Kidney epithelial cell (primary cell): ENCODE data around the gene CCDC124. TPM values are rescaled to one million over a fixed set of nuclear protein-coding genes. Genes with fewer than 3 reads are reported as not detected.

Experiments
- DNase-seq: peaks from one replicate; pipeline ENCODE4 v3.0.0-alpha.2; 2010; ENCODE audit warnings: low read depth
- H3K27me3 ChIP-seq: 2 replicates; pipeline ENCODE4 v1.6.0; 2011; ENCODE audit warnings: low read length; ENCODE audit not compliant: control insufficient read depth, insufficient read depth
- H3K36me3 ChIP-seq: 2 replicates; pipeline ENCODE4 v1.5.1; 2011; ENCODE audit warnings: low read length; ENCODE audit not compliant: control insufficient read depth, insufficient read depth
- H3K4me3 ChIP-seq: 2 replicates; pipeline ENCODE4 v1.5.1; 2011; ENCODE audit warnings: low read depth, mild to moderate bottlenecking, control low read depth, low read length
- CTCF ChIP-seq: IDR thresholded peaks from 2 replicates; pipeline ENCODE4 v1.5.1; 2011; ENCODE audit warnings: mild to moderate bottlenecking, moderate library complexity, low read length, control low read depth, inconsistent platforms; ENCODE audit not compliant: insufficient read depth, poor library complexity, severe bottlenecking
- total RNA-seq: library from RNA; depleted of rRNA; stranded (reverse); fragments of >200 nt; gene quantifications from 2 replicates; pipeline ENCODE4 v1.2.3, GENCODE V29; 2015

Gene CCDC124
- total RNA-seq, 1 donor from 2014 or later: 104 TPM

GRCh38 chr19:17951157-17951989 is 18.6 kb downstream of the CCDC124 start:
- TF ChIP-seq CTCF: no peak
- Histone ChIP-seq H3K4me3 (no peak overlapping the region), H3K27me3 (peaks cover 59% of the 10 kb centered on the region), H3K36me3 (no peaks in the 10 kb centered on the region)
- DNase-seq: no peak

GRCh38 chr19:17951990-17952976 is 19.5 kb downstream of the CCDC124 start:
- Histone ChIP-seq H3K36me3 (no peaks in the 10 kb centered on the region), H3K4me3 (no peak overlapping the region), H3K27me3 (peaks cover 63% of the 10 kb centered on the region)
- no peak for DNase-seq
- no peak for TF ChIP-seq CTCF

DNA sequence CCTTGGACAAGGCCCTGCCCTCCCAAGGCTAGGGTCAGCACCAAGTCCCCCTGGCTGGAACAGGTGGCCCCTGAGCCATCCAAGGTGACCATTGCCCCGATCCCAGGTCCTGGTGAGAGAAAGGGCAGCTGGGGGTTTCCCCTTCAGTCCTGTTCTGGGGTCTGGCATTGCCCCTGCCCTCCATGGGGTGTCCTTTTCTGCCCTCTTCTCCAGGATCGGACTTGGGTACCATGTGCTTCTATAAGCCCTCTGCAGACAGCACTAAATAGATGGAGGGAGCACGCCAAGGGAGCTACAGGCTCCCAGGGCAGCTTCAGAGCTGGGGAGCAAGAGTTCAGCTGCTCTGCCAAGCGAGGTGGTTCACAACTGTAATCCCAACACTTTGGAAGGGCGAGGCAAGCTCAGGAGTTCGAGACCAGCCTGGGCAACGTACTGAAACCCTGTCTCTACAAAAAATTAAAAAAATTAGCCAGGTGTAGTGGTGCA is 20.5 kb downstream of the CCDC124 start:
- peaks cover 73% of the 10 kb centered on the region for H3K27me3 ChIP-seq
- H3K36me3 ChIP-seq: no peaks in the 10 kb centered on the region
- no peak overlapping the region for H3K4me3 ChIP-seq
- DNase-seq: no peak
- TF ChIP-seq CTCF: no peak

- no peak for TF ChIP-seq CTCF
- no peak overlapping the region for H3K4me3 ChIP-seq
- no peaks in the 10 kb centered on the region for H3K36me3 ChIP-seq
- peaks cover 68% of the 10 kb centered on the region for H3K27me3 ChIP-seq
- DNase-seq: no peak
Measured at GRCh38 chr19:17953869-17954268, 21.1 kb downstream of the CCDC124 start.

DNA sequence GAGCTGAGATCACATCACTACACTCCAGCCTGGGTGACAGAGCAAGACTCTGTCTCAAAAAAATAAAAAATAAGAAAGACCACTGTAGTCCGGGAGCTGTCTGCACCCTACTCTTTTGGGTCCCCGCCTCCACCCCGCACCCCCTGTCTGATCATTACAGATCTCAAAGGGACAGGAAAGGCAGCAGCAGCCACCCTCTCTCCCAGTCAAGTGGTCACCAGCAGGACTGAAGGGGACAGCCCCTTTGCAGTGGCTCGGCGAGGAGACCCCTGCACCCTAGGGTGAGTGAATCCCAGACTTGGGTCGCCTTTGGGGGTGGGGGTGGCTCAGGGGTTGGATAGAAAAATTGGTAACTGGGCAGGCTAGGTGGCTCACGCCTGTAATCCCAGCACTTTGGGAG is 21.6 kb downstream of the CCDC124 start:
- TF ChIP-seq CTCF: no peak
- DNase-seq: no peak
- H3K27me3 ChIP-seq: peaks cover 63% of the 10 kb centered on the region
- H3K36me3 ChIP-seq: no peaks in the 10 kb centered on the region
- no peak overlapping the region for H3K4me3 ChIP-seq
